Measurements from ENCODE around the gene SPHK2. TPM values are rescaled to one million over a fixed set of nuclear protein-coding genes. Genes with fewer than 3 reads are reported as not detected.

The SPHK2 gene
- polyA plus RNA-seq, 3 donors: 8.5 to 9.4 (median 9.1) TPM

GRCh38 chr19:48644839-48645619 lies 25.7 kb downstream of the SPHK2 start:
- Histone ChIP-seq H3K4me3 (replicated peaks in 1 of 3; ENCODE audit: low read depth in 2 of 3, low read length in 3 of 3) (peak overlapping the region in 2 of 3 experiments; percentile 4 to 75), H3K4me2 (replicated peaks; ENCODE audit: extremely low read depth, low read length, poor library complexity, severe bottlenecking) (peak overlapping the region; percentile 91), H3K9me3 (replicated peaks in 1 of 2; ENCODE audit: control insufficient read depth in 1 of 2, insufficient read depth in 1 of 2, low read length in 2 of 2) (no peaks in the 10 kb centered on the region), H3K4me1 (ENCODE audit: control insufficient read depth in 1 of 2, insufficient read depth in 2 of 2, low read length in 2 of 2) (peaks cover 30 to 44% of the 10 kb centered on the region in 2 donors), H3K79me2 (ENCODE audit: insufficient read depth, low read length) (no peaks in the 10 kb centered on the region), H4K20me1 (ENCODE audit: insufficient read depth, low read length) (no peaks in the 10 kb centered on the region), H2AFZ (ENCODE audit: insufficient read depth, low read depth, low read length, poor library complexity, severe bottlenecking) (peak overlapping the region; percentile 83), H3K36me3 (replicated peaks in 1 of 2; ENCODE audit: control insufficient read depth in 1 of 2, insufficient read depth in 2 of 2, low read length in 2 of 2) (no peaks in the 10 kb centered on the region), H3K9ac (ENCODE audit: insufficient read depth, low read length, poor library complexity, severe bottlenecking) (no peak overlapping the region), H3K27me3 (ENCODE audit: control insufficient read depth in 2 of 2, insufficient read depth in 2 of 2, low read length in 2 of 2) (peaks cover 0 to 10% of the 10 kb centered on the region in 2 donors), H3K27ac (ENCODE audit: low read depth in 1 of 2, low read length in 2 of 2) (no peak overlapping the region)
- Mint-ChIP-seq H3K36me3 (peaks cover under 1 to 7% of the 10 kb centered on the region in 2 donors), H3K27me3 (ENCODE audit: low read depth in 3 of 3) (peaks cover 11 to 29% (median 27%) of the 10 kb centered on the region in 3 donors), H3K27ac (peak overlapping the region in 2 of 7 donors; percentile 40 to 80), H3K4me3 (peak overlapping the region; percentile 76 to 94), H3K9me3 (peaks cover 0 to 3% (median 0%) of the 10 kb centered on the region in 7 donors), H3K4me1 (peaks cover 45% of the 10 kb centered on the region)
- WGBS (ENCODE audit: insufficient coverage): 2% methylated on average over 16 of the region's 25 CpGs
- peak; percentile 60 to 76 (median 73) for DNase-seq
- no peak for TF ChIP-seq CTCF (IDR thresholded peaks at IDR 0.05)
- intact Hi-C loops (cut with micrococcal nuclease): loop anchor here (5.0 to 10.0 kb wide), 6 partner anchors 32 to 192 kb away; partner anchors contain the start of genes HSD17B14 (in 2 of the 2) and MAMSTR (in 1 of the 2)

- Histone ChIP-seq H3K9me3 (replicated peaks in 1 of 2; ENCODE audit: control insufficient read depth in 1 of 2, insufficient read depth in 1 of 2, low read length in 2 of 2) (no peaks in the 10 kb centered on the region), H3K4me3 (replicated peaks in 1 of 3; ENCODE audit: low read depth in 2 of 3, low read length in 3 of 3) (peak overlapping the region; percentile 33 to 75 (median 37)), H3K27me3 (ENCODE audit: control insufficient read depth in 2 of 2, insufficient read depth in 2 of 2, low read length in 2 of 2) (peaks cover 0 to 10% of the 10 kb centered on the region in 2 donors), H3K4me1 (ENCODE audit: control insufficient read depth in 1 of 2, insufficient read depth in 2 of 2, low read length in 2 of 2) (peaks cover 30 to 44% of the 10 kb centered on the region in 2 donors), H3K36me3 (replicated peaks in 1 of 2; ENCODE audit: control insufficient read depth in 1 of 2, insufficient read depth in 2 of 2, low read length in 2 of 2) (no peaks in the 10 kb centered on the region), H4K20me1 (ENCODE audit: insufficient read depth, low read length) (no peaks in the 10 kb centered on the region), H3K27ac (ENCODE audit: low read depth in 1 of 2, low read length in 2 of 2) (no peak overlapping the region), H3K79me2 (ENCODE audit: insufficient read depth, low read length) (no peaks in the 10 kb centered on the region), H2AFZ (ENCODE audit: insufficient read depth, low read depth, low read length, poor library complexity, severe bottlenecking) (peak overlapping the region; percentile 83), H3K4me2 (replicated peaks; ENCODE audit: extremely low read depth, low read length, poor library complexity, severe bottlenecking) (peak overlapping the region; percentile 91), H3K9ac (ENCODE audit: insufficient read depth, low read length, poor library complexity, severe bottlenecking) (no peak overlapping the region)
- intact Hi-C loops (cut with micrococcal nuclease): loop anchor here (5.0 to 10.0 kb wide), 5 partner anchors 69 to 192 kb away; partner anchors contain the start of genes HSD17B14 (in 2 of the 2) and MAMSTR (in 1 of the 2)
- H3K36me3 Mint-ChIP-seq: peaks cover 0 to 6% of the 10 kb centered on the region in 2 donors
- H3K4me3 Mint-ChIP-seq: peak overlapping the region; percentile 76 to 94
- peaks cover 44% of the 10 kb centered on the region for H3K4me1 Mint-ChIP-seq
- no peak for TF ChIP-seq CTCF (IDR thresholded peaks at IDR 0.05)
- peaks cover 0 to 3% (median 0%) of the 10 kb centered on the region in 7 donors for H3K9me3 Mint-ChIP-seq
- 0% methylated on average over 6 of the region's 6 CpGs for WGBS (ENCODE audit: insufficient coverage)
- peaks cover 11 to 28% (median 28%) of the 10 kb centered on the region in 3 donors for H3K27me3 Mint-ChIP-seq (ENCODE audit: low read depth in 3 of 3)
- peak in 1 of 3 donors; percentile 21 for DNase-seq
- H3K27ac Mint-ChIP-seq: peak overlapping the region in 5 of 7 donors; percentile 61 to 80 (median 66)
These were observed 26.3 kb downstream of the SPHK2 start for GRCh38 chr19:48645620-48646000.
